ENCODE data around the gene OSM.
A peak's percentile ranks its signal among the peaks of the same experiment; 100 is the strongest.

Gene OSM

GRCh38 chr22:30285176-30285845, 18.7 kb upstream of the OSM start:
- no peak for DNase-seq (ENCODE audit: low read depth)

- no peak for DNase-seq (ENCODE audit: low read depth)
These were observed 18.0 kb upstream of the OSM start for GRCh38 chr22:30284666-30285065.

GRCh38 chr22:30284172-30284571, 17.5 kb upstream of the OSM start:
- DNase-seq (ENCODE audit: low read depth) = no peak

- DNase-seq (ENCODE audit: low read depth) = no peak
These were observed 16.7 kb upstream of the OSM start for GRCh38 chr22:30283342-30283741.

GRCh38 chr22:30282616-30283046, 16.0 kb upstream of the OSM start:
- no peak for DNase-seq (ENCODE audit: low read depth)

GRCh38 chr22:30280505-30280904, 13.9 kb upstream of the OSM start:
- no peak for DNase-seq (ENCODE audit: low read depth)

GRCh38 chr22:30279932-30280331, 13.3 kb upstream of the OSM start:
- DNase-seq (ENCODE audit: low read depth) = no peak

GRCh38 chr22:30279046-30279788, 12.6 kb upstream of the OSM start:
- DNase-seq (ENCODE audit: low read depth) = no peak

- DNase-seq (ENCODE audit: low read depth) = peak; percentile 88
These were observed 11.1 kb upstream of the OSM start for GRCh38 chr22:30277547-30278344.

GRCh38 chr22:30276039-30276438, 9.4 kb upstream of the OSM start:
- DNase-seq (ENCODE audit: low read depth) = no peak

- no peak for DNase-seq (ENCODE audit: low read depth)
These were observed 9.0 kb upstream of the OSM start for GRCh38 chr22:30275625-30276024.

GRCh38 chr22:30274437-30274812, 7.8 kb upstream of the OSM start:
- no peak for DNase-seq (ENCODE audit: low read depth)

GRCh38 chr22:30273711-30274436, 7.2 kb upstream of the OSM start:
- DNase-seq (ENCODE audit: low read depth) = no peak

- DNase-seq (ENCODE audit: low read depth) = no peak
These were observed 6.3 kb upstream of the OSM start for GRCh38 chr22:30272781-30273601.

GRCh38 chr22:30270832-30271231, 4.2 kb upstream of the OSM start:
- DNase-seq (ENCODE audit: low read depth) = peak; percentile 71

- no peak for DNase-seq (ENCODE audit: low read depth)
These were observed 1.7 kb upstream of the OSM start for GRCh38 chr22:30268331-30268730.

GRCh38 chr22:30267382-30268302, 991 bp upstream of the OSM start:
- DNase-seq (ENCODE audit: low read depth) = no peak

GRCh38 chr22:30265823-30266444, 717 bp downstream of the OSM start:
- DNase-seq (ENCODE audit: low read depth) = no peak

- no peak for DNase-seq (ENCODE audit: low read depth)
These were observed 1.4 kb downstream of the OSM start for GRCh38 chr22:30265131-30265720.
